MCF 10A (cell line): Measurements from ENCODE around the gene CIAO2B. TPM values are rescaled to one million over a fixed set of nuclear protein-coding genes. Genes with fewer than 3 reads are reported as not detected.
A peak's percentile ranks its signal among the peaks of the same experiment; 100 is the strongest.

Experiments
- BruUV-seq: library from RNA; stranded (reverse); fragments of 400-500 nt; replicated peaks from 2 replicates; lab custom pipeline; 2021; lab: Mats Ljungman, UMichigan
- CTCF ChIA-PET: fragments of 300-600 bp; sonication (Branson Sonifier 250); formaldehyde crosslinking; extraction: SDS; loops from one replicate; lab custom pipeline; 2021; ENCODE audit warnings: antibody characterized with exemption, inconsistent platforms; lab: Yijun Ruan, JAX
- POLR2A ChIA-PET: fragments of 300-600, 350-650 bp; sonication (Branson Sonifier 250); formaldehyde crosslinking; extraction: SDS; loops from one replicate; lab custom pipeline; 2020; ENCODE audit warnings: antibody characterized with exemption, inconsistent platforms; lab: Yijun Ruan, JAX
- DNase-seq: peaks from one replicate; pipeline ENCODE4 v3.0.0-alpha.2; 2018; ENCODE audit not compliant: unreplicated experiment
- H3K27ac Mint-ChIP-seq: one replicate; pipeline ENCODE4 v1.8.0; 2022; ENCODE audit warnings: mild to moderate bottlenecking, low read depth, mixed read lengths; ENCODE audit not compliant: unreplicated experiment
- H3K27me3 Mint-ChIP-seq: one replicate; pipeline ENCODE4 v1.8.0; 2022; ENCODE audit warnings: mixed read lengths; ENCODE audit not compliant: insufficient read depth, unreplicated experiment
- H3K36me3 Mint-ChIP-seq: one replicate; pipeline ENCODE4 v1.8.0; 2022; ENCODE audit warnings: mild to moderate bottlenecking, moderate library complexity, mixed read lengths; ENCODE audit not compliant: insufficient read depth, unreplicated experiment
- H3K4me1 Mint-ChIP-seq: one replicate; pipeline ENCODE4 v1.8.0; 2022; ENCODE audit warnings: mixed read lengths; ENCODE audit not compliant: insufficient read depth, unreplicated experiment
- H3K4me3 Mint-ChIP-seq: one replicate; pipeline ENCODE4 v1.8.0; 2022; ENCODE audit warnings: mild to moderate bottlenecking, moderate library complexity, mixed read lengths; ENCODE audit not compliant: unreplicated experiment
- H3K9me3 Mint-ChIP-seq: one replicate; pipeline ENCODE4 v1.8.0; 2022; ENCODE audit warnings: mixed read lengths; ENCODE audit not compliant: unreplicated experiment
- CTCF ChIP-seq: fragments of 200-600 bp; IDR thresholded peaks from one replicate; pipeline ENCODE4 v1.8.0; 2022; ENCODE audit warnings: antibody characterized with exemption, mild to moderate bottlenecking; ENCODE audit not compliant: unreplicated experiment
- intact Hi-C: fragments of 100-400 bp; cut with micrococcal nuclease; formaldehyde crosslinking; loops from 2 replicates; pipeline ENCODE4 v1.14.1; 2022
- total RNA-seq: library from RNA; stranded (reverse); gene quantifications from 2 replicates; pipeline ENCODE4 v1.2.3, GENCODE V29; 2022

CIAO2B gene
- total RNA-seq, 1 experiment from 2014 or later, result 133 TPM

GRCh38 chr16:66889622-66890021, 44.6 kb downstream of the CIAO2B start:
- TF ChIP-seq CTCF, result no peak
- peaks cover 15% of the 10 kb centered on the region for H3K4me1 Mint-ChIP-seq
- H3K27me3 Mint-ChIP-seq, result no peaks in the 10 kb centered on the region
- H3K9me3 Mint-ChIP-seq, result no peaks in the 10 kb centered on the region
- no TSS peak for BruUV-seq
- no peak overlapping the region for H3K27ac Mint-ChIP-seq
- DNase-seq, result no peak
- intact Hi-C loops, result no loop called here
- peaks cover 47% of the 10 kb centered on the region for H3K36me3 Mint-ChIP-seq
- no peak overlapping the region for H3K4me3 Mint-ChIP-seq
- ChIA-PET CTCF (interaction anchor here (0.5 to 2.4 kb wide), 6 partner anchors 39 to 708 kb away, joined by 3 to 8 read pairs (median 4); no protein-coding TSS in a partner anchor), POLR2A (interaction anchor here (0.6 to 5.2 kb wide), 4 partner anchors 8 to 977 kb away, joined by 3 to 25 read pairs (median 3); partner anchors contain the start of gene PDP2)

- intact Hi-C loops, result no loop called here
- H3K27me3 Mint-ChIP-seq, result no peaks in the 10 kb centered on the region
- POLR2A ChIA-PET, result interaction anchor here (0.9 to 5.2 kb wide), 3 partner anchors 8 to 39 kb away, joined by 3 to 25 read pairs (median 3); partner anchors contain the start of gene PDP2
- BruUV-seq, result no TSS peak
- CTCF ChIA-PET, result interaction anchor here (0.5 to 2.4 kb wide), 3 partner anchors 40 to 577 kb away, joined by 3 to 8 read pairs (median 5); no protein-coding TSS in a partner anchor
- no peak overlapping the region for H3K4me3 Mint-ChIP-seq
- DNase-seq, result no peak
- H3K9me3 Mint-ChIP-seq, result no peaks in the 10 kb centered on the region
- peaks cover 54% of the 10 kb centered on the region for H3K36me3 Mint-ChIP-seq
- peaks cover 15% of the 10 kb centered on the region for H3K4me1 Mint-ChIP-seq
- peak overlapping the region; percentile 46 for H3K27ac Mint-ChIP-seq
- TF ChIP-seq CTCF, result no peak
Measured at GRCh38 chr16:66888647-66889615, 45.3 kb downstream of the CIAO2B start.

- no peak for TF ChIP-seq CTCF
- ChIA-PET CTCF (interaction anchor here (0.6 to 2.7 kb wide), 2 partner anchors 9 to 75 kb away, joined by 5 to 17 read pairs; no protein-coding TSS in a partner anchor), POLR2A (interaction anchor here (0.7 to 1.3 kb wide), 2 partner anchors 13 to 47 kb away, joined by 3 read pairs; no protein-coding TSS in a partner anchor)
- H3K27me3 Mint-ChIP-seq, result no peaks in the 10 kb centered on the region
- peak overlapping the region; percentile 22 for H3K27ac Mint-ChIP-seq
- BruUV-seq, result no TSS peak
- no peak for DNase-seq
- intact Hi-C loops, result no loop called here
- no peaks in the 10 kb centered on the region for H3K9me3 Mint-ChIP-seq
- peaks cover 54% of the 10 kb centered on the region for H3K36me3 Mint-ChIP-seq
- H3K4me1 Mint-ChIP-seq, result peaks cover 15% of the 10 kb centered on the region
- no peak overlapping the region for H3K4me3 Mint-ChIP-seq
Measured at GRCh38 chr16:66886914-66887313, 47.3 kb downstream of the CIAO2B start.

- Mint-ChIP-seq H3K36me3 (peaks cover 54% of the 10 kb centered on the region), H3K27me3 (no peaks in the 10 kb centered on the region), H3K4me1 (peaks cover 15% of the 10 kb centered on the region), H3K27ac (peak overlapping the region; percentile 22), H3K9me3 (no peaks in the 10 kb centered on the region), H3K4me3 (no peak overlapping the region)
- POLR2A ChIA-PET, result interaction anchor here (0.6 to 1.3 kb wide), 4 partner anchors 13 to 216 kb away, joined by 3 read pairs; no protein-coding TSS in a partner anchor
- CTCF ChIA-PET, result interaction anchor here (0.6 to 2.7 kb wide), 6 partner anchors 9 to 595 kb away, joined by 3 to 17 read pairs (median 4); partner anchors contain the start of gene ATP6V0D1
- intact Hi-C loops, result no loop called here
- BruUV-seq, result no TSS peak
- TF ChIP-seq CTCF, result no peak
- DNase-seq, result no peak
Measured at GRCh38 chr16:66886321-66886720, 47.9 kb downstream of the CIAO2B start.
